H9 (cell line): ENCODE measurements around the gene RIMS1. TPM values are rescaled to one million over a fixed set of nuclear protein-coding genes. Genes with fewer than 3 reads are reported as not detected.

Experiments
- DNase-seq: peaks from one replicate; pipeline ENCODE4 v3.0.0-alpha.2; 2017
- H2AFZ ChIP-seq: one replicate; pipeline ENCODE4 v1.6.1; 2013; ENCODE audit warnings: mild to moderate bottlenecking, low read length, control low read depth, moderate library complexity
- H2AK5ac ChIP-seq: 2 replicates; pipeline ENCODE4 v1.6.1; 2013; ENCODE audit warnings: low read length, control low read depth, mixed read lengths; ENCODE audit not compliant: insufficient read length
- H2BK120ac ChIP-seq: one replicate; pipeline ENCODE4 v1.6.1; 2013; ENCODE audit warnings: low read depth, mild to moderate bottlenecking, low read length, control low read depth, inconsistent platforms; ENCODE audit not compliant: poor library complexity, severe bottlenecking
- H2BK12ac ChIP-seq: 2 replicates; pipeline ENCODE4 v1.6.1; 2013; ENCODE audit warnings: low read length, control low read depth, mixed read lengths, low read depth; ENCODE audit not compliant: insufficient read length
- H2BK15ac ChIP-seq: 2 replicates; pipeline ENCODE4 v1.6.1; 2013; ENCODE audit warnings: low read depth, low read length, control low read depth
- H2BK20ac ChIP-seq: one replicate; pipeline ENCODE4 v1.6.1; 2013; ENCODE audit warnings: low read depth, mild to moderate bottlenecking, low read length, control low read depth, inconsistent platforms; ENCODE audit not compliant: poor library complexity, severe bottlenecking
- H2BK5ac ChIP-seq: 2 replicates; pipeline ENCODE4 v1.6.1; 2013; ENCODE audit warnings: low read length, control low read depth, mixed read lengths; ENCODE audit not compliant: insufficient read length
- H3K14ac ChIP-seq: 2 replicates; pipeline ENCODE4 v1.6.1; 2013; ENCODE audit warnings: low read length, control low read depth; ENCODE audit not compliant: insufficient read depth
- H3K18ac ChIP-seq: 2 replicates; pipeline ENCODE4 v1.6.1; 2013; ENCODE audit warnings: low read depth, mild to moderate bottlenecking, mixed read lengths, low read length, control low read depth; ENCODE audit not compliant: insufficient read length
- H3K23ac ChIP-seq: 2 replicates; pipeline ENCODE4 v1.6.1; 2013; ENCODE audit warnings: low read length, control low read depth, mixed read lengths, low read depth; ENCODE audit not compliant: insufficient read length
- H3K23me2 ChIP-seq: 2 replicates; pipeline ENCODE4 v1.6.1; 2013; ENCODE audit warnings: low read depth, mild to moderate bottlenecking, mixed read lengths, low read length, control low read depth; ENCODE audit not compliant: insufficient read length, poor library complexity, severe bottlenecking
- H3K27ac ChIP-seq: 2 replicates; pipeline ENCODE4 v1.5.1; 2013; ENCODE audit warnings: low read length, control low read depth, mixed read lengths, low read depth; ENCODE audit not compliant: insufficient read length
- H3K27me3 ChIP-seq: 2 replicates; pipeline ENCODE4 v1.6.1; 2013; ENCODE audit warnings: low read length, control low read depth, inconsistent platforms; ENCODE audit not compliant: insufficient read depth
- H3K4ac ChIP-seq: 2 replicates; pipeline ENCODE4 v1.6.1; 2013; ENCODE audit warnings: low read depth, mild to moderate bottlenecking, control low read depth, inconsistent platforms, low read length, moderate library complexity
- H3K4me1 ChIP-seq: 2 replicates; pipeline ENCODE4 v1.6.1; 2013; ENCODE audit warnings: low read length, control low read depth, inconsistent platforms; ENCODE audit not compliant: insufficient read depth
- H3K4me2 ChIP-seq: 2 replicates; pipeline ENCODE4 v1.6.1; 2013; ENCODE audit warnings: low read length, control low read depth, mixed read lengths; ENCODE audit not compliant: insufficient read length, insufficient read depth
- H3K56ac ChIP-seq: 2 replicates; pipeline ENCODE4 v1.6.1; 2013; ENCODE audit warnings: low read depth, mild to moderate bottlenecking, mixed read lengths, low read length, control low read depth; ENCODE audit not compliant: insufficient read length
- H3K79me1 ChIP-seq: 2 replicates; pipeline ENCODE4 v1.6.1; 2013; ENCODE audit warnings: low read depth, mild to moderate bottlenecking, moderate library complexity, low read length, control low read depth, inconsistent platforms; ENCODE audit not compliant: insufficient read depth, poor library complexity, severe bottlenecking
- H3K79me2 ChIP-seq: 2 replicates; pipeline ENCODE4 v1.6.1; 2013; ENCODE audit warnings: low read length, control low read depth, inconsistent platforms; ENCODE audit not compliant: insufficient read depth
- H3K9ac ChIP-seq: 2 replicates; pipeline ENCODE4 v1.6.1; 2013; ENCODE audit warnings: low read length, control low read depth, mixed read lengths; ENCODE audit not compliant: insufficient read length; ENCODE audit errors: extremely low read depth
- H3K9me3 ChIP-seq: one replicate; pipeline ENCODE4 v1.6.1; 2013; ENCODE audit warnings: low read depth, low read length, inconsistent platforms; ENCODE audit not compliant: control insufficient read depth
- H3T11ph ChIP-seq: one replicate; pipeline ENCODE4 v1.6.1; 2013; ENCODE audit warnings: mild to moderate bottlenecking, low read length, control low read depth, inconsistent platforms
- H4K20me1 ChIP-seq: one replicate; pipeline ENCODE4 v1.6.1; 2013; ENCODE audit not compliant: control insufficient read depth, insufficient read length, insufficient read depth
- H4K5ac ChIP-seq: 2 replicates; pipeline ENCODE4 v1.6.1; 2013; ENCODE audit warnings: low read depth, mild to moderate bottlenecking, mixed read lengths, low read length, control low read depth; ENCODE audit not compliant: insufficient read length
- H4K8ac ChIP-seq: replicated peaks from 2 replicates; pipeline ENCODE4 v1.6.1; 2013; ENCODE audit warnings: low read length, control low read depth, mixed read lengths, low read depth; ENCODE audit not compliant: insufficient read length
- H4K91ac ChIP-seq: 2 replicates; pipeline ENCODE4 v1.6.1; 2013; ENCODE audit warnings: low read depth, mild to moderate bottlenecking, moderate library complexity, mixed read lengths, low read length, control low read depth; ENCODE audit not compliant: insufficient read length
- H3K27ac Mint-ChIP-seq, 3 experiments: 2 replicates in 2 of 3; 3 replicates in 1 of 3; pipeline ENCODE4 v1.8.0; 2020 to 2021; ENCODE audit warnings: mixed read lengths in 3 of 3, mild to moderate bottlenecking in 1 of 3, moderate library complexity in 1 of 3
- H3K27me3 Mint-ChIP-seq: 2 replicates; pipeline ENCODE4 v1.8.0; 2021; ENCODE audit warnings: low read depth, mild to moderate bottlenecking, moderate library complexity, mixed read lengths
- H3K36me3 Mint-ChIP-seq, 3 experiments: 2 replicates in 2 of 3; 3 replicates in 1 of 3; pipeline ENCODE4 v1.8.0; 2020 to 2021; ENCODE audit warnings: low read depth in 3 of 3, mixed read lengths in 3 of 3; ENCODE audit not compliant: insufficient read depth in 1 of 3
- H3K4me1 Mint-ChIP-seq, 2 experiments: 2 replicates each; pipeline ENCODE4 v1.8.0; 2020; ENCODE audit warnings: mixed read lengths in 2 of 2
- H3K4me3 Mint-ChIP-seq, 2 experiments: 2 replicates in 1 of 2; 3 replicates in 1 of 2; pipeline ENCODE4 v1.8.0; 2020 to 2021; ENCODE audit warnings: mild to moderate bottlenecking in 2 of 2, mixed read lengths in 2 of 2, moderate library complexity in 1 of 2
- H3K9me3 Mint-ChIP-seq, 2 experiments: 2 replicates in 1 of 2; 3 replicates in 1 of 2; pipeline ENCODE4 v1.8.0; 2020; ENCODE audit warnings: mild to moderate bottlenecking in 2 of 2, mixed read lengths in 2 of 2, moderate library complexity in 1 of 2
- CTCF ChIP-seq: fragments of 200-600 bp; sonication (generic); conservative IDR thresholded peaks from 3 replicates; pipeline ENCODE4 v1.8.0; 2021; ENCODE audit warnings: antibody characterized with exemption, mild to moderate bottlenecking
- WGBS: extraction: QIAGEN DNeasy Blood & Tissue Kit; methylation state at CpG from one replicate; pipeline ENCODE4 v1.1.7; 2013; ENCODE audit warnings: missing lambda C conversion rate, low lambda C conversion rate, mixed read lengths; ENCODE audit not compliant: insufficient read length; ENCODE audit errors: extremely low coverage; 5-methylcytosine and 5-hydroxymethylcytosine counted together
- total RNA-seq: library from RNA; stranded (reverse); gene quantifications from 2 replicates; pipeline ENCODE4 v1.2.1, GENCODE V29; 2021

RIMS1 gene
- total RNA-seq, 1 experiment from 2014 or later: 0.83 TPM

- H3K36me3 Mint-ChIP-seq: no peaks in the 10 kb centered on the region
- H4K91ac ChIP-seq: no peak overlapping the region
- no peak overlapping the region for H3K4me3 Mint-ChIP-seq
- H3K9me3 Mint-ChIP-seq: no peaks in the 10 kb centered on the region
- no peak overlapping the region for H2BK5ac ChIP-seq
- no peak for DNase-seq
- peaks cover 0 to 4% of the 10 kb centered on the region in 2 experiments; a peak in 2 of 4 replicates for H3K4me1 Mint-ChIP-seq
- H3K4me1 ChIP-seq: no peaks in the 10 kb centered on the region; the same call in 1 of the 2 replicates
- H4K20me1 ChIP-seq: no peaks in the 10 kb centered on the region
- H3K23me2 ChIP-seq: no peaks in the 10 kb centered on the region
- no peak overlapping the region for H3K4ac ChIP-seq
- no peak overlapping the region for H2AK5ac ChIP-seq
- no peaks in the 10 kb centered on the region for H3K27me3 Mint-ChIP-seq
- H4K8ac ChIP-seq: no peak overlapping the region
- H3K79me2 ChIP-seq: no peaks in the 10 kb centered on the region
- WGBS: no CpG with 5 or more reads among the region's 8 CpGs
- H3K18ac ChIP-seq: no peak overlapping the region
- H2BK15ac ChIP-seq: no peak overlapping the region
- TF ChIP-seq CTCF: no peak
- H3K27ac ChIP-seq: no peak overlapping the region
- no peaks in the 10 kb centered on the region for H3K79me1 ChIP-seq
- no peaks in the 10 kb centered on the region for H3K9me3 ChIP-seq
- no peak overlapping the region for H3K23ac ChIP-seq
- H2BK12ac ChIP-seq: no peak overlapping the region
- no peak overlapping the region for H3K14ac ChIP-seq
- no peak overlapping the region for H2AFZ ChIP-seq
- H3K4me2 ChIP-seq: no peak overlapping the region
- H3K56ac ChIP-seq: no peak overlapping the region
- H2BK120ac ChIP-seq: no peak overlapping the region
- H4K5ac ChIP-seq: no peak overlapping the region
- H2BK20ac ChIP-seq: no peak overlapping the region
- no peak overlapping the region for H3K27ac Mint-ChIP-seq
- no peaks in the 10 kb centered on the region for H3K27me3 ChIP-seq
- no peak overlapping the region for H3K9ac ChIP-seq
- H3T11ph ChIP-seq: no peak overlapping the region
Measured at GRCh38 chr6:72290620-72291019, 404.3 kb downstream of the RIMS1 start.
